Stimulated activated CD4-positive, alpha-beta T cell treated with anti-CD3 and anti-CD28 coated beads, TNF-alpha, amount 100 ng/mL, for 48 hours (primary cell): ENCODE results near the gene ATG2A.

ENCODE experiments used
- DNase-seq, 3 donors: peaks; one replicate each; pipeline ENCODE4 v3.0.0-alpha.2; 2020; ENCODE audit warnings: low read depth in 3 of 3

Gene ATG2A

GRCh38 chr11:64902102-64902900 lies 14.7 kb downstream of the ATG2A start:
- DNase-seq, result no peak

- DNase-seq, result no peak
Measured at GRCh38 chr11:64900774-64901173, 16.2 kb downstream of the ATG2A start.

DNA sequence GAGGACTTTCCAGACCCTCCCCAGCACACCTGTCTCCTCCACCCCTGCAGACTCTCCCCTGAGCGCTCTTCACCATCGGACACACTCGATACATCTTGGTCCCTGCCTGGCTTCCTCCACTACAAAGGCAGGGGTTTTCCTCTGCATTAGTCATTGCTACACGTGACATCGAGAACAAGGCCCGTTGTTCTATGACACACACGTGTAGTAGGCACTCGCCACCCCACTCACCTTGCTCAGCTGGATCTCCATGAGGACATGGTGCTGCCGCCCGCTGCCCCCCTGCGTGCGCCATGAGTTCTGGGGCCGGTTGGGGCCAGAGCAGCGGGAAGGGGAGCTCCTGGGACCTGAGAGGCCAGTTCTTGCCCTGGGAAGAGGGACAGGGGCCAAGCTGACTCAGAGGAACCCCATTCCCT lies 16.7 kb downstream of the ATG2A start:
- peak; percentile 51 to 62 (median 55) for DNase-seq

GRCh38 chr11:64898541-64898940 lies 18.5 kb downstream of the ATG2A start:
- DNase-seq, result no peak

- DNase-seq, result no peak
Measured at GRCh38 chr11:64898076-64898445, 18.9 kb downstream of the ATG2A start.

GRCh38 chr11:64897381-64898075 lies 19.5 kb downstream of the ATG2A start:
- DNase-seq, result no peak

DNA sequence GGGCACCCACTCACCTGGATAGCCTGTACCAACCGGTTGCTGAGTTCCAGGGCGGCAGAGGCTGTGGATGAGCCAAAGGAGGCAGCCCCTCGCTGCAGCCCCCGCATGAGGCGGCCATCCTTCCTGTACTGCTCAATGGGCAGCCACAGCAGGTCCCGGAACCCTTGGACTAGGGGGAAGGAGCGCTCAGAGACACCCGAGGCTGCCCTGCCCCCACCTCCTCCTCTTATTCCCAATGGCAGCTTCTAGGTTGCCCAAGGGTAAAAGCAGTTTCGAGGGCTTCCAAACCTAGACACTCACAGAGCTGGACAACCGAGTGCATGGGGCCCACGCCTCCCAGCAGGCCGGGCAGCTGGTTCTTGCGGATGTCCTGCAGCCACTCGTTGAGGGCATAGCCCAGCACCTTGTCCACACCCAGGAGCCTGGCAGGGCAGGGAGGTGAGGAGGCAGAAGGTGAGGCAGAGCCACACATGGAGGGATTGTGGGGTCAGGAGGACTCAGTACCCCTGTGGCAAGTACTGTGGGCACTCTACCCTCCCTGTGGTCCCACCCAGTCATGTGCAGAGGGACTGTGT lies 20.5 kb downstream of the ATG2A start:
- DNase-seq, result no peak

GRCh38 chr11:64894812-64895452 lies 22.1 kb downstream of the ATG2A start:
- DNase-seq, result no peak

GRCh38 chr11:64894070-64894811 lies 22.8 kb downstream of the ATG2A start:
- peak; percentile 77 to 95 (median 93) for DNase-seq

DNA sequence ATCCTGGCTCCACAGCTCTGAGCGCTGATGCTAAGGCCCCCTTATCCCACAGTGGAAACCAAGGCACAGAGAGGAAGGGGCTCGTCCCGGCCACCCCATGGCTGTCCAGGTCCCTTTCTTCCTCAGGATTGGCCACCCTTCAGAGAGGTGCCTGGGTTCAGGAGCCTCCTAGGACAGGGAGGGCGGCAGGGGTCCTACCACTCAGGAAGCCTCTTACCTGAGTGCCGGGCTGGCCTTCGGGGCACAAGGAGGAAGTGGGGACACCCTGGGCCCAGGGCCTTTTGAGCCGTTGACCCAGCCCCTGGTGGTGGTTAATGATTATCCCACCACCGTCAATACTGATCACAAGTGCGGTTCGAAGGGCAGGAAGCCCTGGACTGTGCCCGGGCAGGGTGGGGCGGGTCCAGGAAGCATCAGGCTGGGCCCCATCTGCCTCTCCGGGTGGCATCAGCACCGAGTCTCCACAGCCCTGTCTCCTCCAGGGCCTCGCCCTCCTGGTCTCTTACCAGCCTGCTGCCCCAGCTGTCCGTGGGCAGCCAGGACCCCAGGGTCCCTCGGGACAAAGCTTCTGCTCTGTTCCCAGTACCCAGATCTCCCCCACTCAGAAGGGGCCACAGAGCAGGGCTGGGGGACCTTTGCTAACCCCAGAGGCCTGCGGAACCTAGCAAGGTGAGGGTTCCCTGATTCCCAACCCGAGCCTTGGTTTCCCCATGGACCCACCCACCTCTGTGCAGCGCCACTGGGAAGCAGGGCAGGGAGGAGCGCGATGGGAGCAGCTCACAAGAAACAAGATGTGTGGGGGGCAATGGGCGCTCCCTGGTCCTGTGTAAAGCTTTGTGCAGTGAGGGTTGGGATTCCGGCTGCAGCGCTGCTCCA lies 23.6 kb downstream of the ATG2A start:
- DNase-seq, result no peak

DNA sequence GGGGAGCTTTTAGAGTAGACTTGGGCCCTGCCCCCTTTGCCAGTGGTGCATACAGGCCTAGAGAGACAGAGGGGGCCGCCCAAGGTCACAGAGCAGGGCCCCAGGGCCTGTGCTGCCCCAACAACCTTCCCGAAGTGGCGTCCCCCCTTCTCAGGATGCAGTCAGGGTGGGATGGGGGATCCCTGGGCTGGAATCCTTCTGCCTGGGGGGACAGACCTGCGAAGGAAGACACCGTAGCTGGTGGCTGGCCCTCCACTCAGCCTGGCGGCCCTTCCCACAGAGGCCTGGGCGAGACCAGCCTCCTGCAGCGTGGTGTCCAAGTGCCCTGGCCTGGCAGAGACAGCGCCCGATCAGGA lies 24.2 kb downstream of the ATG2A start:
- no peak for DNase-seq

- no peak for DNase-seq
Measured at GRCh38 chr11:64892411-64892831, 24.6 kb downstream of the ATG2A start.

DNA sequence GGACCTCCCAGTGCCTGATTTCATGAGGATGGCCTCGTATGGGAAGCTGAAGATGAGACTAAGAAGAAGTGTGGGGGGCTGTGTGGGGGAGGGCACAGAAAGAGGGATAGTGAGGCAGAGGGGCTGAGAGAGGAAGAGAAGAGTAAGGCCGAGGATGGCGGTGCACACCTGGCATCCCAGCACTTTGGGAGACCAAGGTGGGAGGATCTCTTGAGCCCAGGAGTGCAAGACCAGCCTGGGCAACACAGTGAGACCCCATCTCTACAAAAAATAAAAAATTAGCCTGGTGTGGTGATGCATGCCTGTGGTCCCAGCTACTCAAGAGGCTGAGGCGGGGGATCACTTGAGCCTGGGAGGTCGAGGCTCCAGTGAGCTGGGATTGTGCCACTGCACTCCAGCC lies 25.1 kb downstream of the ATG2A start:
- DNase-seq, result no peak

DNA sequence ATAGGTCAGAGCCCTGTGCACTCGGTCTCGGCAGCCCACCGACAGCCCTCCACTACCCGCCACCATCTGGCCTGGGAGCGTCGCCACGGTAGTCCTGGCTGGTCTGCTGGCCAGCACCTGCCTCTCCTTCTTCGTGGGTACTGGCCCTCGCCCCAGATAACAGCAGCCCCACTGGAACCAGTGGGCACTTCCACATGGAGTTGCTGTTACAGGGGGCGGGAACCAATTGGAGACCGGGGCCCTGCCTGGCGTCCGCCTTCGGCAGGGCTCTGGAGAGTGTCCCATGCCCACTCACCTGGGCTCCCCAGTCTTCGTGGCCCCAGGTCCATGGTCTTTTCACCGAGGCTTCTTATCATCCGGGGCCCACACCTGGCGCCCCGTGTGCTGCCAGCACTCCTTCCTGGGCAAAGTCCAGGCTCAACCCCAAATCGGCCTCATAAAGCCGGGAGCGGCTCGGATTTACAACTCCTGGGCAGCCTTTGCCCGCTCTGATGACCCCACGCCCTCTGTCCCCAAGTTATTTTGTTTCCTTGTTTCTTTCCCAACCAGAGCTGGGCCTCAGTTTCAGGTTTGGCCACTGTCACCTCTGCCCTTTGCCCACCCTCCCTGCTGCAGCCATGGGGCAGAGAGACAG lies 25.7 kb downstream of the ATG2A start:
- no peak for DNase-seq

- no peak for DNase-seq
Measured at GRCh38 chr11:64890522-64890939, 26.5 kb downstream of the ATG2A start.

- no peak for DNase-seq
Measured at GRCh38 chr11:64888729-64889511, 28.1 kb downstream of the ATG2A start.

DNA sequence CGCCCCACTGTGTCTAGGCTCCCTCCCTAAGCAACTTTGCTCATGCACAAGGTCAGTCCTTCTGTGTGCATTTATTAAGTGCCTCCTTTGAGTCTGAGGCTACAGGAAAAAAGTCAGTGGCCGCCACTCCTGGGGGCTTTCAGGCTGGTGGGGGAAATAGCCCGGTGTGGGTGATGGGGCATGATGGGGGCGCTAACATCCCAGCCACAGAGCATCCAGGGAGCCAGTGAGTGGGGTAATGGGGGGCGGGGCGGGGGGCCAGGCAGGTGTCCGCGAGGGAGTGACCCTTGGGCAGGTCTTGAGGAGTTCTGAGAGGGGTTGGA lies 28.6 kb downstream of the ATG2A start:
- no peak for DNase-seq

DNA sequence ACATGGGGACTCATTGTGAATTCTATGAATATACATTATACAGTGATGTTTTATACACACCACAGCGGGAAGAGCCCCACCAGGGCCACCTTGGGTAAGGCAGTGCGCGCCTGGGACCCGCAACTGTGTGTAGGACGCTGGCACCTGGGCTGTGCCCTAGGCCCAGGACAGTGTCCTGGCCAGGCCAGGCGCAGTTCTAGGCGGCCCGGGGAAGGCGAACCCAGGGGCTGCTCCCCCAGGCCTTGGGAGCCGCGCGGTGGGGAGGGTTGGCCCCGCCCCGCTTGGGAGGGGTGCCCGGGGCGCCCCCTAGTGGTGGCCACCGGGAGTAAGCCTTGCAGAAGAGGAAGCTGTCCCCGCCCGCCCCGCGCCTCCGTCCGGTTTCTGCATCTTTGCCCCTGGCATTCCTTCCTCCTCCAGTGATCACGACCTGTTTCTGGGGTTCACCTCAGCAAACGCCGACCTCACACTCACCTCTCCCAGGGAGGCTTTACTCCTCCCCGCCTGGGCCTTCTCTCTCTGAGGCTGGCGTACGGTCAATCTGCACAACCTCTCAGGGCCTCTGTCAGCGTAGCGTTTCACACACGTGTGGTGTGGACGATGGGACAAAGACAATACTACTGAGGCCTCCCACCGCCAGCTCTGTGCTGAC lies 29.1 kb downstream of the ATG2A start:
- DNase-seq, result peak; percentile 74 to 87 (median 79)

DNA sequence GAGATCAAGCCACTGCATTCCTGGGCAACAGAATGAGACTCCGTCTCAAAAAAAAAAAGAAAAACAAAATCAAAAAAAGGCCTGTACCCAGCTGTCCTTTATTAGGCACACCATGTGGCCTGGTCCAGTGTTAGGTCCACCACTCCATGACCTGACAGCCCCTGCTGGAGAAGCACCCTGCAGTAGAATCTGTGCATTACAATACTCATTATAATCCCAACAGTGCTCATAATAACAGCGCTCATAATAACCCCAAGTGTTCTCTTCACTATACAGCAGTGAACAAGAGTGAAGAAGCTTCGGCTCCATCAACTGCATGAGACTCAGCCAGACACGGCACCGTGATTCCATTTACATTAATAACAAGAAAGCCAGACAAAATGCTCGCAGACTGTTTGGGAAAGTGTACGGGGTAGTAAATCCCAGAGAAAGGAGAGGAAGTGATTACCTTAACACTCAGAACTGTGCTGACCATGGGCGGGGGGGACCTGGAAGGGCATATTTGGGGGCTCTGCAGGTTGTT lies 29.7 kb downstream of the ATG2A start:
- DNase-seq, result no peak
